ENCODE results near the gene DDB1.

DDB1 gene

DNA sequence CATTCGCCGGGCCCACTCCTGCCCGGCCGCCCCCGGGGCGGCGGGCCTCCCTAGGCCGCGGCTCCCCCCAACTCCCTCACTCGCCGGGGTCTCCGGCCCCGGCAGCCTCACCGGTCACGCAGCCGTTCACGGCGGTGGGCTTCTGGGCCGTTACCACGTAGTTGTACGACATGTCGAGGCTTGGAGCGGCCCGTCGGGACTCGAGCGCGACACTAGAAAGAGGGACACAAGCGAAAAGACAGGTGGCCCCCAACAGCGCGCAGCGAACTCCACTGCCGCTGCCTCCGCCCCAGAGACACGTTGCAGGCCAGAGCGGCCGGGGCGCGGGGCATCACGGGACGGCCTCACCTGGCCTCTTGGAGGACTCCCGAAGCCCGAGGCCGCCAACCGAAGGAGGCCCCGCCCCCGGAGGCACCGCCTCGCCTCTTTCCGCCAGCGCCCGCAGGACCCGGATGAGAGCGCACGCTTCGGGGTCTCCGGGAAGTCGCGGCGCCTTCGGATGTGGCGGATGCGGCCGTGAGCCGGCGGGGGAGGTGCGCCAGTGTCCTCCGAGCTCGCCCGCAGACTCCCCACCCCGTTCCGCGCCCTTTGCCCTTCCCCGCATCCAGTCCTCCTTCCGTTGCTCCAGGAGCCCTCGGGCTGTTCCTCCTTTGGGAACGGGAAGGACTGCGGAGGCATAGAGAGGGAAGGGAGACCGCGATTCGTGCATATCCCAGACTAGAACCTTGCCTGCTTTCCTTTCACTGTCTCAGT is at the start of gene DDB1, which contains the start of gene TKFC:
Gene DDB1 (minus strand): TSS at position 309 of the 753 bp plus-strand sequence. CDS start 137 bp downstream, at position 172.
Gene TKFC (plus strand): TSS at position 432 of the 753 bp plus-strand sequence. CDS start 1,501 bp downstream, outside the sequence.
- FAIRE-seq: peak; percentile 57

DNA sequence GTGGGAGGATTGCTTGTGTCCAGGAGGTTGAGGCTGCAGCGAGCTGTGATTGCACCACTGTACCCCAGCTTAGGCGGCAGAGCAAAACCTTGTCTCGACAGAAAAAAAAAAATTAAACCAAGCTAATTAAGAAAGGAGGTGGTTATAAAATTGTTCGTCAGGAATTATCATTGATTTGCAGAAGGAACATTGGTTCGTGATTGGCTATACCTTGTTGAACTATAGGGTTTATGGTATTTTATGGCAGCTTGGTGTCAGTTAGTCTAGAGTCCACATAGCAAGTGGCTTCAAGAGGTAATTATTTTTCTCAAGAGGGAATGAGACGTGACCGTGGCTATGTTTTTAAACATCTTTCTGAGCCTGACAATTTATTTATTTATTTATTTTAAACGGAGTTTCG is 48.0 kb upstream of the DDB1 start:
- FAIRE-seq (no peak), DNase-seq (ENCODE audit: extremely low spot score, insufficient read length, low read depth) (no peak)

More for the DNA sequence above, at the start of gene DDB1, which contains the start of gene TKFC:
- peak; percentile 96 for DNase-seq (ENCODE audit: extremely low spot score, insufficient read length, low read depth)

DNA sequence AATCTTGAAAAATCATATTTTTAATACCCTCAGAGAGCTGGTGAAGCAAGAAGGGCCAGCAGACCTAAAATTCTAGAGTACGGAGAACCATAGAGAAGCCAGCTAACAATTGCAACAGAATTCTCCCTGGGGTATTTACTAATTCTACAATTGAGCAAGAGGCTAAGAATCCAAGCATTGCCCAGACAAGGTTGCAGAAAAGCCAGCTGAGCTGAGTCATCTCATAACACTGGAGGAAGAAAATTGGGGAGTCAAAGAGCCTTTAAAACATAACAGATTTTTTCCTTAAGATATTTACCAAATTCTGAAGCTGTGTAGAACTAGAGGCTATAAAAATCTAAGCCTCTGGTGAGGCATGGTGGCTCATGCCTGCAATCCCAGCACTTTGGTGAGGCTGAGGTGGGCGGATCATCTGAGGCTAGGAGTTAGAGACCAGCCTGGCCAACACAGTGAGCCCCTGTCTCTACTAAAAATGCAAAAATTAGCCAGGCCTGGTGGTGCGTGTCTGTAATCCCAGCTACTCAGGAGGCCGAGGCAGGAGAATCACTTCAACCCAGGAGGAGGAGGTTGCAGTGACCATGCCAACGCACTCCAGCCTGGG is 45.9 kb upstream of the DDB1 start:
- no peak for FAIRE-seq
- no peak for DNase-seq (ENCODE audit: extremely low spot score, insufficient read length, low read depth)

DNA sequence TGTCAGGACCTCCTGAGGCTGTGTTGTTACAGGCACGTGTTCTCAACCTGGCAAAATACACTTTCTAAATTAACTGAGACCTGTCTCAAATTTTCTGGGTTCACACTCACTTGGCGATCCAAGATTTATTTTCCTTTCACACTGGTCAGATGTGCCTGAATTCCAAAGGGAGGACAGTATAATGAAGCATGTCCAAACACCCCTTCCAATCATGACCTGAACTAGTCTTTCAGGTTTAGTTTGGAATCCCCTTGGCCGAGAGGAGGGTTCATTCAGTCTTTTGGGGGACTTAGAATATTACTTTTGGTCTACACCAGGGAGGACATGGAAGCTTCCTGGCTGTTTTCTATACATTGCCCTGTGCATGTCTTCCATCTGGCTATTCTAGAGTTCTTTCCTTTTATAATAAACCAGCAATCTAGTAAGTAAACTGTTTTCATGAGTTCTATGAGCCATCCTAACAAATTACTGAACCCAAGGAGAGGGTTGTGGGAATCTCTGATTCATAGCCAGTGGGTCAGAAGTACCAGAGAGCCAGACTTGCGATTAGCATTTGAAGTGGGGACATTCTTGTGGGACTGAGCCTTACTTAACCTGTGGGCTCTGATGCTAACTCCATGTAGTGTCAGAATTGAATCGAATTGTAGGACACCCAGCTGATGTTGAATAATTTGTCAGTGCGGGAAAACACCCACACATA is 44.7 kb upstream of the DDB1 start:
- DNase-seq (ENCODE audit: extremely low spot score, insufficient read length, low read depth) (no peak), FAIRE-seq (no peak)

DNA sequence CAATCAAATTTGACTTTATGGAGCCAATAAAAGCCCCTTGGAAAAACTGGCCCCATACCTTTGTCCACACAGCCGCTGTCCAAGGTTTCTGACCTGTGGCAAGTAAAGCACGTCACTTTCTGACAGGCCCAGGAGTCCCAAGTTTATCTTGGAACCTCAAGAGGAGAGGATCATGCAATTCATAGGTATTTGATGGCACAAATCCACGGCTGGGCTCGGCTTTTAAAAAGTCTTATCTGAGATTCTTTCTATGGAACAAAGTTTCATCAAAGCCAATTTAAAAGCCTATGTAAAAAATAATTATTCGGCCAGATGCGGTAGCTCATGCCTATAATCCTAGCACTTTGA is 42.8 kb upstream of the DDB1 start:
- DNase-seq (ENCODE audit: extremely low spot score, insufficient read length, low read depth): no peak
- FAIRE-seq: no peak

DNA sequence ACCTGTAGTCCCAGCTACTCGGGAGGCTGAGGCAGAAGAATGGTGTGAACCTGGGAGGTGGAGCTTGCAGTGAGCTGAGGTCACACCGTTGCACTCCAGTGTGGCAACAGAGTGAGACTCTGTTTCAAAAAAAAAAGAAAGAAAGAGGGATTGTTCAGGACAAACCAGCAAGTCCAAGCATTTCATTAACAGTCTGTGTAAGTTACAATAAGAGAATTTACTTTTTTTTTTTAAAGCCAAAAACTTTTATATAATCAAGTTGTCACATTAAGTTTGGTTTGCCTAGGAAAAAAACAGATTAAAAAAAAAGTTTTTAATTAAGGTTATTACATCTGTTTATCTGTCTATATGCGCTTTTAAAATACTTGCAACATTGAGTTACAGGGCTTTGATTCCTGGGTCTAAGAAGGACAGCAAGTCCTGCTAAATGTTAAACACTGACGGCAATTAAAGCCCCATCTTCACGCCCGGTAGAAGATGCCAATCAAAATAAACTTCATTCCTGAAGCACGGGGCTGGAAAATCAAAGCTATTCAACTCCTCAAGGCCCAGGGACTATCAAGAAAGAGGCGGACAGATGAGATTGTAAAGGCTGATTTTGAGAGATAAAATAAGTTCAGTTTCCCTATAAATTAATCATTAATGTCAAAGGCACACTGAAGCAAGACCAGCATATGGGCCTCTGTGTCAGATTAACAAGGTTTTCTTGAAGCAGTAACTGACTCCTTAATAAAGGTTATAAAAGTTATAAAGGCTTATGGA is 39.9 kb upstream of the DDB1 start:
- FAIRE-seq: no peak
- no peak for DNase-seq (ENCODE audit: extremely low spot score, insufficient read length, low read depth)

DNA sequence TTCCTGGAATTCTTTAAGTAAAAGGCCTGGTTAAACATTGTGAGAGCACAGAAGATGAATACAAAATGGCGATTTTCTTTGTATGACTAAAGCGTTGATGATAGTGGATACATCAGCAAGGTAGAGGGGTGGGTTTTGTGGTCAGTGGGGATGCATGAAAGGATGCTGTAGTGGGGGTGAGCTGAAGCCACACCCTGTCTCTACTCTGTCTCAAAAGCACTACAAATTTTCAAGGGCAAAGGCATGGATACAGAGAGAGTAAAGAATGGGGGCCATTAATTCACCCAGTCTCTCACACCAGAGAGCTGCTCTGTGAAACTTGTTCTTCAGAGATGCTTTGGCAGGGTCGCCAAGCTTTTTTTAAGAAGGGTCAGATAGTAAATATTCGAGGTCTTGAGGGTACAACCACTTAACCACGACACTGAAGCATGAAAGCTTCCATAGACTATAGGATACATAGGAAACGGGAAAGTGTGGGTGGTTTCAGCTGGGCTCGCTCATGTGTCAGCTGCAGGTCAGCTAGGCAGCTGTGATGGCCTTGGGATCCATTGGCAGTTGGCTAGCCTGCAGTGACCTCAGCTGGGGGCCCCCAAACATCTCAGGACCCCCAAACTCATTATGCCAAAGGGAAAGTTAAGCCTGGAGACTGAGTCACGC is 37.6 kb upstream of the DDB1 start:
- FAIRE-seq (no peak), DNase-seq (ENCODE audit: extremely low spot score, insufficient read length, low read depth) (no peak)

DNA sequence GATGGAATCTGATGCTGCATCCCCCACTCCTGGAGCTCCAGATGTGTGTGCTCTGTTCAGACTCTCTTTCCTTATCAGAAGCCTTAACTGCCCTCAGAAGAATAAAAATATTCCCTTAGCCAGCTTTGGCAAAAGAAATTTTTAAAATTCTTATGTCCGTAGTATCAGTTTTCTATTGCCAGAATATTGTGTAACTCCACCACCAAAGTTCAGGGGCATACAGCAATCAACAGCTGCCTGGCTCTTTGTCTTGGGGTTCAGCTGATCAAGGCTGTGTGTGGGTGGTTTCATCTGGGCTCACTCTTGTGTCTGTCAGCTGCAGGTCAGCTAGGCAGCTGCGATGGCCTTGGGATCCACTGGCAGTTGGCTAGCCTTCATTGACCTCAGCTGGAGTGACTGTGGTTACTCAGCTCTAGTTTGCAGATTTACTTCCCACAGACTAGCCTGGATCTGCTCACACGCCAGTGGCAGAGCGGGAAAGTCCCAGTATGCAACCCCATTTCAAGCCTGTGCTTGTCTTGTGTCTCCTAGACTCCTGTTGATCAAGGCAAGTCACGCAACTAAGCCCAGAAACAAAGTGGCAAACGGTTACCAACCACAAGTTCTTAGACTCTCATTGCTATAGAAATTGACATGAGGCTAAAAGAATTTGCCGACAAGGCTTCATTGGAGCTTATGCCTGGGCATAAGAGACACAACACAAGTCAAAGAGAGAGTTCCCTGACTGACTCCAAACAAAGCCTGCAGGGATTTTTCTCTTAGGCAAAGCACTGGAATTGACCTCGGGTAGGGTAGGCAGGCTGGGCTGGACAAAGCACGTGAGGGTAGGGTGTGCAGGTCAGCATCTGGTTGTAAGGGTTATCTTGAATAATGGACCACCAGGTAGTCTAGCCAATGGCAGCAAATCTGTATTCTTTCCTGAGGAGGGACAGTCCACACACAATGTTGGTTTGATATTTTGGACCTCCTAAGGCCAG is 36.8 kb upstream of the DDB1 start:
- DNase-seq (ENCODE audit: extremely low spot score, insufficient read length, low read depth) (no peak), FAIRE-seq (no peak)

DNA sequence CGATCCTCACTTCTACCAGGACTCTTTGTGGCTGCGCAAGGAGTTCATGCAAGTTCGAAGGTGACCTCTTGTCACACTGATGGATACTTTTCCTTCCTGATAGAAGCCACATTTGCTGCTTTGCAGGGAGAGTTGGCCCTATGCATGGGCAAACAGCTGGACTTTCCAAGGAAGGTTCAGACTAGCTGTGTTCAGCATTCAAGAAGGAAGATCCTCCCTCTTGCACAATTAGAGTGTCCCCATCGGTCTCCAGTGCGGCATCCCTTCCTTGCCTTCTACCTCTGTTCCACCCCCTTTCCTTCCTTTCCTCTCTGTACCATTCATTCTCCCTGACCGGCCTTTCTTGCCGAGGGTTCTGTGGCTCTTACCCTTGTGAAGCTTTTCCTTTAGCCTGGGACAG is 35.7 kb upstream of the DDB1 start:
- FAIRE-seq: no peak
- no peak for DNase-seq (ENCODE audit: extremely low spot score, insufficient read length, low read depth)

DNA sequence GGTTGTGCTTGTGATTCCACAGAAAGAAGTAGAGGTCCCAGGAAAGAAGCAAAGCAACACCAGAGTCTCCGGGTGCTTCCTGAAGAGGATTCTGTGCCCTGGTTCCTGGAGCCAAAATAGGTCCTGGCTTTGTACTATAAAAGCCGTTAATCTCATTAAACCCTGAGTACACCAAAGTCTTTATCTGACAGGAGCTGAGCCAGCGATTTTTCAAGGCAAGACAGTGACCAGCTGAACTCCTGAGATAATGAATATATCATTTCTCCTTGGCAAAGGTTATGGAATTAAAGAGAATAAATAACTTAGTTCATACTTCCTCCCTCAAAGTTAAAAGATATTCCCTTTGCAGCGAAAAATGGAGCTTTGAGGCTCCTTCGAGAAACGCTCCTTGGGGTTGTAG is 34.5 kb upstream of the DDB1 start:
- FAIRE-seq (no peak), DNase-seq (ENCODE audit: extremely low spot score, insufficient read length, low read depth) (no peak)

DNA sequence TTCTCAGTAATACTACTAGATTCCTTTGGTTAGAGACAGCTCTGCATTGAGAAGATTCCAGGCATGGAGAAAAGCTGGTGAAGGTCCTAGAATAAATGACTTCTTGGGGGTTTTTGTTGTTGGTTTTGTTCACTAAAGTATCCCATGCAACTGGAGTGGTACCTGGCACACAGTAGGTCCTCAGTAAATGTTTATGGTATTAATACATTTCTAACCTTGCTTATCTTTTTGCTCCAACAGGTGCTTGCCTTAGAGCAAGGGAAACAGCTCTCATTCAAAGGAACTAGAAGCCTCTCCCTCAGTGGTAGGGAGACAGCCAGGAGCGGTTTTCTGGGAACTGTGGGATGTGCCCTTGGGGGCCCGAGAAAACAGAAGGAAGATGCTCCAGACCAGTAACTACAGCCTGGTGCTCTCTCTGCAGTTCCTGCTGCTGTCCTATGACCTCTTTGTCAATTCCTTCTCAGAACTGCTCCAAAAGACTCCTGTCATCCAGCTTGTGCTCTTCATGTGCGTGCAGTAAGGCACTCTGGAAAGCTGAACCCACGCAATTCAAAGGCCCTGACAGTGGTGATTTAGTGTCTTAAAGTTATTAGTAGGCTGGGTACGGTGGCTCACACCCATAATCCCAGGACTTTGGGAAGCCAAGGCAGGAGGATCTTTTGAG is 31.2 kb upstream of the DDB1 start:
- no peak for DNase-seq (ENCODE audit: extremely low spot score, insufficient read length, low read depth)
- FAIRE-seq: no peak

DNA sequence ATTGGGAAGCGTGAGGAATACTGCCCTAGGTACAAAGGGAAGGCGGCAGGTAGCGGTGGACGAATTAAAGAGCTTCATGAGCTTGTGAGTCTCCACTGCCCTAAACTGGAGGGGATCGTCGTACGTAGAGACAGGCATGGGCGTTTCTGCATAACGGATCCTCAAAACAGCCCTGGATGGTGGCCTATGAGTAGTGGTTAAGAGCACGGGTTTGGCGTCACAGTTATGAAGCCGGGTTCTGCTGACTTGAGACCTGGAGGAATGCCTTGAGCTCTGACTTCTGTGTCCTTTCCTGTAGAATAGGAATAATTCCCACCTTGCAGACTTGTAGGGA is 29.6 kb upstream of the DDB1 start:
- FAIRE-seq: no peak

DNA sequence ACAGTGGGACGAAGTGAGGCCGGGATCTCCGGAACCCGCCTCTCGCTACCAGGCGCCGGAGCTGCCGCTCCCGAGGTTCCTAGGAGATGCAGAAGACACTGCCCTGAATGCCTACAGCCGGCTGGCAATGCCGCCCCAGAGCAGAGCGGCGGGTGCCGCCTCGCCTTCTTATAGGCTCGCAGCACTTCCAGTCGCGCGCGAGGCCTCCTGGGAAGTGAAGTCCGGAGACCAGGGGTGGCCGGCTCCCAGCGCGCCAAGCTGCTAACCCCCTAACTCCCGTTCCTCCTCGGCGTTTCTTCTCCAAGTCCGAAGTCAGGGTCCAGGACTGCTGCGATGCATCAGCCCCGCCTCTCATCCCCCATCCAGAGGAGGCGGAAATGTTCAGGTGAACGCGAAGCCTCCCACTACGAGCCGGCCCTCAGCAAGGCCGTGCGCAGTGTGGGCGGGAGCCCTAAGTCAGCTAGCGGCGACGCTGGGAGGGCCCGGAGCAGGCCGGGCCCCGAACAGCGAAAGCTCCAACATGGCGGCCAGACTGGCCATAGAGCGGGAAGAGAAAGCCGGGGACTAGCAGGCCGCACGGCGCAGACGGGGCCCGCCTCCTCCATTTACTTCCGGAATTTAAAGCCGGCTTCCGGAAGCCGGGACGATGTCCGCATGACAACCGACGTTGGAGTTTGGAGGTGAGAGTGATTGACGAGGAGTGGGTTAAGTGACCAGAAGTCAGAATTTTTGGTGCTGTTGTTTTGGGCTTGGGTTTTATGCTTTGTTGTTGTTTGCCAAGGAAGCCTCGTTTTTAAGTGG is 29.0 kb upstream of the DDB1 start, which contains the start of the genes CYB561A3 and TMEM138:
Gene CYB561A3 (minus strand): TSS at position 142 of the 801 bp plus-strand sequence. CDS start 5,169 bp downstream, outside the sequence.
Gene TMEM138 (plus strand): TSS at position 634 of the 801 bp plus-strand sequence. CDS start 2,017 bp downstream, outside the sequence.
- DNase-seq (ENCODE audit: extremely low spot score, insufficient read length, low read depth): peak; percentile 76

More for the DNA sequence above, 29.6 kb upstream of the DDB1 start:
- DNase-seq (ENCODE audit: extremely low spot score, insufficient read length, low read depth): no peak

DNA sequence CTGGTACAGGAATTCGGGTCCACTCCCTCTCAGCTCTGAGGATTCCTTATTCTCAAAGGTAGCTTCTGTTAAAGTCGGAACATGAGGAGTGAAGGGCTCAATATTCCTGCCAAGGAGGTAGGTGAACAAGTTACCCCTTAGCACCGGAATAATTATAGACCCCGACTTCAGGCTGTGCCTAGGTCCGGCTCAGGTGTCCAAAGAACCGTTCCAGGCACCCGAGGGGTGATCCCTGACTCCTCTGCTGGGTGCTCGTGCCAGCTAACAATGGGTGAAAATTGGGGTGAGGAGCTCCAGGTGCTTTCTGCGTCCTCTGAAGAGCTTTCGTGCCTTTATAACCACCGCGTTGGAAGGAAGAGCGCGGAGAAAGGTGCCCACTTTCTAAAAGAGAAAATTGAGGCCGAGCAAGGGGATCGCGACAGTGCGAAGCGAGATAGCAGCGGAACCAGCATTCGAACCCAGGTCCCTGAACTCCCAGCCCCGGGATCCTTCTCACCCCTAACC is 28.4 kb upstream of the DDB1 start:
- no peak for DNase-seq (ENCODE audit: extremely low spot score, insufficient read length, low read depth)
- no peak for FAIRE-seq

More for the DNA sequence above, 29.0 kb upstream of the DDB1 start, which contains the start of the genes CYB561A3 and TMEM138:
- peak; percentile 78 for FAIRE-seq

DNA sequence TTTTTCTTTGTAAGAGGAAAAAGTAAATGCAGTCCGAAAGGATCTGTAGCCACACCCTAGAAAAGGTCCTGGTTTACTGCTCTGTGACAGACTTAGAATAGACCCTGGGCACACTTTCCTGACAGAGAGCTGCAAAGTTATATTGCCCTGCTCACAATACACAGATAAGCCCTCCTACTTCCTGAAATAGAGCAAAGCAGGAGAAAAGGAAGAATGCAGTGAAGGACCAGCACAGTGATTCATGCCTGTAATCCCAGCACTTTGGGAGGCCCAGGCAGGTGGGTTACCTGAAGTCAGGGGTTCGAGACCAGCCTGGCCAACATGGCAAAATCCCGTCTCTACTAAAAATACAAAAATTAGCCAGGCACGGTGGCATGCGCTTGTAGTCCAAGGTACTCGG is 26.6 kb upstream of the DDB1 start:
- FAIRE-seq (no peak), DNase-seq (ENCODE audit: extremely low spot score, insufficient read length, low read depth) (no peak)

DNA sequence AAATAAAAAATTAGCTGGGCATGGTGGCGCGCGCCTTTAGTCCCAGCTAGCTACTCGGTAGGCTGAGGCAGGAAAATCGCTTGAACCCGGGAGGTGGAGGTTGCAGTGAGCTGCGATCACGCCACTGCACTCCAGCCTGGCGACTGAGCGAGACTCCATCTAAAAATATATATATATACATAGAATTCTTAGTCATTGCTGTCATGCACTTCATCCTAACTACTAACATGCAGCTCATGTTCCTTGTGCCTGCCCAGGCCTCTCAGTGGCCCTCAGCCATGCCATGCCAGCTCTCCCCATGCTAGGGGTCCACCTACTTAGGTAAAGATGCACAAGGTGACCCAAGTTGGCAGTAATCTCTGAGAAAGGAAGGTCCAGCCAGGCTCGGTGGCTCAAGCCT is 25.7 kb upstream of the DDB1 start:
- no peak for DNase-seq (ENCODE audit: extremely low spot score, insufficient read length, low read depth)
- FAIRE-seq: no peak

DNA sequence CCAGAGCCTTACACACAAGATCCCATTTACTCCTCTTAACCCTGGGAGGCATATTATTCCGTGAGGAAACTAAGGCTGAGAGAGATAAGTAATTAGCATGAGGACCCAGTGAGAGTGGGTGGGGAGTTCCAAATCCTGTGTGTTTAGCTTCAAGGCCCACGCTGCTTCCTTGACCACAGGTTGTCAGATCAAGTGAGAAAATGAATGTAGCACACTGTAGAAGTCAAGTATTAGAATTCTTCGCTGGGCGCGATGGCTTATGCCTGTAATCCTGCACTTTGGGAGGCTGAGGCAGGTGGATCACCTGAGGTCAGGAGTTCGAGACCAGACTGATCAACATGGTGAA is 25.0 kb upstream of the DDB1 start:
- FAIRE-seq (no peak), DNase-seq (ENCODE audit: extremely low spot score, insufficient read length, low read depth) (no peak)

Data from GM18507 (cell line).